ENCODE measurements around the gene ANKRD39.
"Not testable (repeated sequence)": the region's sequence is repeated elsewhere in the genome, so short reads cannot be mapped to it uniquely, and the experiment has no call there.

ANKRD39 gene

GRCh38 chr2:96868555-96869280, 10.9 kb upstream of the ANKRD39 start:
- no peaks in the 10 kb centered on the region for H3K9me3 ChIP-seq (ENCODE audit: low read length)
- H3K4me3 ChIP-seq (ENCODE audit: low read depth in 1 of 2, low read length in 2 of 2): peak overlapping the region; percentile 67 to 97
- no peaks in the 10 kb centered on the region for H3K27me3 ChIP-seq (ENCODE audit: control insufficient read depth in 1 of 2, insufficient read depth in 2 of 2, low read length in 2 of 2)
- H3K9ac ChIP-seq (ENCODE audit: low read length): peak overlapping the region; percentile 61
- peak overlapping the region; percentile 100 for H3K27ac ChIP-seq (ENCODE audit: low read depth, low read length)
- peaks cover 55% of the 10 kb centered on the region for H3K4me1 ChIP-seq (ENCODE audit: insufficient read depth, low read length)
- H3K36me3 ChIP-seq (ENCODE audit: insufficient read depth, low read length): peaks cover 42% of the 10 kb centered on the region

GRCh38 chr2:96867756-96868554, 10.1 kb upstream of the ANKRD39 start:
- H3K4me3 ChIP-seq (ENCODE audit: low read depth in 1 of 2, low read length in 2 of 2): peak overlapping the region; percentile 67 to 97
- H3K27me3 ChIP-seq (ENCODE audit: control insufficient read depth in 1 of 2, insufficient read depth in 2 of 2, low read length in 2 of 2): no peaks in the 10 kb centered on the region
- peaks cover 50% of the 10 kb centered on the region for H3K36me3 ChIP-seq (ENCODE audit: insufficient read depth, low read length)
- peak overlapping the region; percentile 100 for H3K27ac ChIP-seq (ENCODE audit: low read depth, low read length)
- H3K9me3 ChIP-seq (ENCODE audit: low read length): no peaks in the 10 kb centered on the region
- H3K4me1 ChIP-seq (ENCODE audit: insufficient read depth, low read length): peaks cover 48% of the 10 kb centered on the region
- H3K9ac ChIP-seq (ENCODE audit: low read length): peak overlapping the region; percentile 61

- Histone ChIP-seq H3K9me3 (ENCODE audit: low read length) (no peaks in the 10 kb centered on the region), H3K27me3 (ENCODE audit: control insufficient read depth in 1 of 2, insufficient read depth in 2 of 2, low read length in 2 of 2) (no peaks in the 10 kb centered on the region), H3K27ac (ENCODE audit: low read depth, low read length) (peak overlapping the region; percentile 100), H3K4me3 (ENCODE audit: low read depth in 1 of 2, low read length in 2 of 2) (peak overlapping the region; percentile 67 to 97), H3K9ac (ENCODE audit: low read length) (peak overlapping the region; percentile 61), H3K4me1 (ENCODE audit: insufficient read depth, low read length) (peaks cover 48% of the 10 kb centered on the region), H3K36me3 (ENCODE audit: insufficient read depth, low read length) (peaks cover 52% of the 10 kb centered on the region)
Observed at GRCh38 chr2:96866986-96867755, 9.4 kb upstream of the ANKRD39 start.

- H3K27ac ChIP-seq (ENCODE audit: low read depth, low read length): peak overlapping the region; percentile 100
- peak overlapping the region; percentile 15 for H3K9ac ChIP-seq (ENCODE audit: low read length)
- H3K9me3 ChIP-seq (ENCODE audit: low read length): no peaks in the 10 kb centered on the region
- H3K36me3 ChIP-seq (ENCODE audit: insufficient read depth, low read length): peaks cover 58% of the 10 kb centered on the region
- H3K4me3 ChIP-seq (ENCODE audit: low read depth in 1 of 2, low read length in 2 of 2): peak overlapping the region; percentile 15 to 67
- no peaks in the 10 kb centered on the region for H3K27me3 ChIP-seq (ENCODE audit: control insufficient read depth in 1 of 2, insufficient read depth in 2 of 2, low read length in 2 of 2)
- peaks cover 48% of the 10 kb centered on the region for H3K4me1 ChIP-seq (ENCODE audit: insufficient read depth, low read length)
Observed at GRCh38 chr2:96866586-96866985, 8.8 kb upstream of the ANKRD39 start.

GRCh38 chr2:96866149-96866548, 8.3 kb upstream of the ANKRD39 start:
- Histone ChIP-seq H3K4me3 (ENCODE audit: low read depth in 1 of 2, low read length in 2 of 2) (peak overlapping the region in 1 of 2 donors; percentile 67), H3K9ac (ENCODE audit: low read length) (peak overlapping the region; percentile 15), H3K4me1 (ENCODE audit: insufficient read depth, low read length) (peaks cover 48% of the 10 kb centered on the region), H3K9me3 (ENCODE audit: low read length) (no peaks in the 10 kb centered on the region), H3K27ac (ENCODE audit: low read depth, low read length) (peak overlapping the region; percentile 100), H3K36me3 (ENCODE audit: insufficient read depth, low read length) (peaks cover 63% of the 10 kb centered on the region), H3K27me3 (ENCODE audit: control insufficient read depth in 1 of 2, insufficient read depth in 2 of 2, low read length in 2 of 2) (no peaks in the 10 kb centered on the region)

GRCh38 chr2:96865654-96866053, 7.8 kb upstream of the ANKRD39 start:
- peak overlapping the region; percentile 100 for H3K27ac ChIP-seq (ENCODE audit: low read depth, low read length)
- H3K36me3 ChIP-seq (ENCODE audit: insufficient read depth, low read length): peaks cover 65% of the 10 kb centered on the region
- H3K9me3 ChIP-seq (ENCODE audit: low read length): no peaks in the 10 kb centered on the region
- H3K4me1 ChIP-seq (ENCODE audit: insufficient read depth, low read length): peaks cover 43% of the 10 kb centered on the region
- no peaks in the 10 kb centered on the region for H3K27me3 ChIP-seq (ENCODE audit: control insufficient read depth in 1 of 2, insufficient read depth in 2 of 2, low read length in 2 of 2)
- H3K9ac ChIP-seq (ENCODE audit: low read length): no peak overlapping the region
- no peak overlapping the region for H3K4me3 ChIP-seq (ENCODE audit: low read depth in 1 of 2, low read length in 2 of 2)

- Histone ChIP-seq H3K4me3 (ENCODE audit: low read depth in 1 of 2, low read length in 2 of 2) (no peak overlapping the region), H3K4me1 (ENCODE audit: insufficient read depth, low read length) (peaks cover 53% of the 10 kb centered on the region), H3K9ac (ENCODE audit: low read length) (no peak overlapping the region), H3K27ac (ENCODE audit: low read depth, low read length) (peak overlapping the region; percentile 100), H3K36me3 (ENCODE audit: insufficient read depth, low read length) (peaks cover 65% of the 10 kb centered on the region), H3K27me3 (ENCODE audit: control insufficient read depth in 1 of 2, insufficient read depth in 2 of 2, low read length in 2 of 2) (no peaks in the 10 kb centered on the region), H3K9me3 (ENCODE audit: low read length) (no peaks in the 10 kb centered on the region)
Observed at GRCh38 chr2:96864343-96865091, 6.7 kb upstream of the ANKRD39 start.

- H3K4me1 ChIP-seq (ENCODE audit: insufficient read depth, low read length): peaks cover 61% of the 10 kb centered on the region
- no peak overlapping the region for H3K4me3 ChIP-seq (ENCODE audit: low read depth in 1 of 2, low read length in 2 of 2)
- H3K9me3 ChIP-seq (ENCODE audit: low read length): no peaks in the 10 kb centered on the region
- H3K27ac ChIP-seq (ENCODE audit: low read depth, low read length): no peak overlapping the region
- H3K9ac ChIP-seq (ENCODE audit: low read length): no peak overlapping the region
- H3K36me3 ChIP-seq (ENCODE audit: insufficient read depth, low read length): peaks cover 65% of the 10 kb centered on the region
- no peaks in the 10 kb centered on the region for H3K27me3 ChIP-seq (ENCODE audit: control insufficient read depth in 1 of 2, insufficient read depth in 2 of 2, low read length in 2 of 2)
Observed at GRCh38 chr2:96863575-96864342, 5.9 kb upstream of the ANKRD39 start.

- not testable (repeated sequence) for H3K9ac ChIP-seq (ENCODE audit: low read length); H3K9me3 ChIP-seq (ENCODE audit: low read length); H3K27me3 ChIP-seq (ENCODE audit: control insufficient read depth in 1 of 2, insufficient read depth in 2 of 2, low read length in 2 of 2); H3K27ac ChIP-seq (ENCODE audit: low read depth, low read length); H3K4me3 ChIP-seq (ENCODE audit: low read depth in 1 of 2, low read length in 2 of 2)
- peaks cover 65% of the 10 kb centered on the region for H3K36me3 ChIP-seq (ENCODE audit: insufficient read depth, low read length)
- peaks cover 61% of the 10 kb centered on the region for H3K4me1 ChIP-seq (ENCODE audit: insufficient read depth, low read length)
Observed at GRCh38 chr2:96863056-96863455, 5.2 kb upstream of the ANKRD39 start.

- no peaks in the 10 kb centered on the region for H3K9me3 ChIP-seq (ENCODE audit: low read length)
- H3K4me3 ChIP-seq (ENCODE audit: low read depth in 1 of 2, low read length in 2 of 2): no peak overlapping the region
- H3K9ac ChIP-seq (ENCODE audit: low read length): no peak overlapping the region
- H3K27ac ChIP-seq (ENCODE audit: low read depth, low read length): peak overlapping the region; percentile 24
- H3K27me3 ChIP-seq (ENCODE audit: control insufficient read depth in 1 of 2, insufficient read depth in 2 of 2, low read length in 2 of 2): no peaks in the 10 kb centered on the region
- peaks cover 46% of the 10 kb centered on the region for H3K36me3 ChIP-seq (ENCODE audit: insufficient read depth, low read length)
- H3K4me1 ChIP-seq (ENCODE audit: insufficient read depth, low read length): peaks cover 52% of the 10 kb centered on the region
Observed at GRCh38 chr2:96861074-96861473, 3.3 kb upstream of the ANKRD39 start.
